Gastrocnemius medialis (tissue), 4 donors: Measurements from ENCODE around the gene CAB39. TPM values are rescaled to one million over a fixed set of nuclear protein-coding genes. Genes with fewer than 3 reads are reported as not detected.
A peak's percentile ranks its signal among the peaks of the same experiment; 100 is the strongest.

Source experiments
- ATAC-seq, 2 donors: fragments of 150-250 bp; one replicate each; pipeline ENCODE4 v1.9.1; 2016
- DNase-seq, 2 donors: peaks; one replicate each; pipeline ENCODE4 v3.0.0-alpha.2; 2019
- H3K27ac ChIP-seq, 4 donors: fragments of 200-600 bp; sonication (generic); 1 replicate in 1 of 4; 2 replicates in 3 of 4; pipeline ENCODE4 v1.5.1; 2016 to 2018; ENCODE audit warnings: mild to moderate bottlenecking in 2 of 4, moderate library complexity in 1 of 4
- H3K27me3 ChIP-seq, 3 donors: fragments of 200-600 bp; sonication (generic) in 2 of 3; 1 replicate in 1 of 3; 2 replicates in 2 of 3; pipeline versions ENCODE4 v1.5.1 to v1.6.0; 2016 to 2019; ENCODE audit warnings: mild to moderate bottlenecking in 1 of 3, moderate library complexity in 1 of 3
- H3K36me3 ChIP-seq, 2 donors: fragments of 200-600 bp; sonication (generic) in 1 of 2; one replicate each; pipeline ENCODE4 v1.5.1; 2017 to 2018
- H3K4me1 ChIP-seq, 2 donors: fragments of 200-600 bp; sonication (generic) in 1 of 2; one replicate each; pipeline ENCODE4 v1.5.1; 2016 to 2017; ENCODE audit warnings: mild to moderate bottlenecking in 2 of 2
- H3K4me3 ChIP-seq, 4 donors: fragments of 200-600 bp; sonication (generic) in 3 of 4; 1 replicate in 1 of 4; 2 replicates in 3 of 4; pipeline ENCODE4 v1.5.1; 2016 to 2019; ENCODE audit warnings: mild to moderate bottlenecking in 2 of 4
- H3K9me3 ChIP-seq, 3 donors: fragments of 200-600 bp; sonication (generic) in 2 of 3; 1 replicate in 1 of 3; 2 replicates in 2 of 3; pipeline ENCODE4 v1.5.1; 2016 to 2019
- POLR2A ChIP-seq, 2 donors: fragments of 450-650 bp; IDR thresholded peaks; one replicate each; pipeline ENCODE4 v1.6.1; 2017; ENCODE audit warnings: antibody characterized with exemption in 2 of 2, mild to moderate bottlenecking in 2 of 2, moderate library complexity in 2 of 2
- in situ Hi-C, 4 donors: fragments of 200-750 bp; cut with MboI; loops; one replicate each; pipeline versions ENCODE4 v1.15.0 to v1.8.0; 2017; ENCODE audit warnings: low sequenced_read_pairs in 4 of 4
- intact Hi-C: fragments of 100-400 bp; cut with DNase I; formaldehyde crosslinking; loops from one replicate; pipeline ENCODE4 v1.15.1; 2023; ENCODE audit warnings: low total_unique reads
- total RNA-seq, 4 donors: library from RNA; depleted of rRNA; stranded (reverse); fragments of >200 nt; gene quantifications; one replicate each; pipeline versions ENCODE4 v1.1.0 to v1.2.3, GENCODE V29; 2016
- TF ChIP-seq, protein P1 (sequence below), 5 experiments: fragments of 450-650 bp in 3 of 5; fragments of 200-600 bp in 2 of 5; sonication (generic) in 2 of 5; IDR thresholded peaks in 4 of 5; conservative IDR thresholded peaks in 1 of 5; 1 replicate in 4 of 5; 2 replicates in 1 of 5; pipeline ENCODE4 v1.5.1; 2016 to 2019; ENCODE audit warnings: antibody characterized with exemption in 5 of 5, mild to moderate bottlenecking in 3 of 5, moderate library complexity in 3 of 5

Gene CAB39
- total RNA-seq, 4 donors from 2014 or later: 93.9 to 211 (median 133) TPM

GRCh38 chr2:230737791-230738226, 25.2 kb downstream of the CAB39 start:
- H3K4me3 ChIP-seq: no peak overlapping the region

GRCh38 chr2:230738391-230738811, 25.8 kb downstream of the CAB39 start:
- Histone ChIP-seq H3K9me3 (no peaks in the 10 kb centered on the region), H3K27me3 (no peaks in the 10 kb centered on the region), H3K36me3 (peaks cover 0 to 5% of the 10 kb centered on the region in 2 donors), H3K4me1 (peaks cover 50 to 54% of the 10 kb centered on the region in 2 donors), H3K27ac (peak overlapping the region; percentile 10 to 61 (median 36)), H3K4me3 (no peak overlapping the region)
- ATAC-seq (no peak), DNase-seq (no peak)
- TF ChIP-seq, protein P1, sequence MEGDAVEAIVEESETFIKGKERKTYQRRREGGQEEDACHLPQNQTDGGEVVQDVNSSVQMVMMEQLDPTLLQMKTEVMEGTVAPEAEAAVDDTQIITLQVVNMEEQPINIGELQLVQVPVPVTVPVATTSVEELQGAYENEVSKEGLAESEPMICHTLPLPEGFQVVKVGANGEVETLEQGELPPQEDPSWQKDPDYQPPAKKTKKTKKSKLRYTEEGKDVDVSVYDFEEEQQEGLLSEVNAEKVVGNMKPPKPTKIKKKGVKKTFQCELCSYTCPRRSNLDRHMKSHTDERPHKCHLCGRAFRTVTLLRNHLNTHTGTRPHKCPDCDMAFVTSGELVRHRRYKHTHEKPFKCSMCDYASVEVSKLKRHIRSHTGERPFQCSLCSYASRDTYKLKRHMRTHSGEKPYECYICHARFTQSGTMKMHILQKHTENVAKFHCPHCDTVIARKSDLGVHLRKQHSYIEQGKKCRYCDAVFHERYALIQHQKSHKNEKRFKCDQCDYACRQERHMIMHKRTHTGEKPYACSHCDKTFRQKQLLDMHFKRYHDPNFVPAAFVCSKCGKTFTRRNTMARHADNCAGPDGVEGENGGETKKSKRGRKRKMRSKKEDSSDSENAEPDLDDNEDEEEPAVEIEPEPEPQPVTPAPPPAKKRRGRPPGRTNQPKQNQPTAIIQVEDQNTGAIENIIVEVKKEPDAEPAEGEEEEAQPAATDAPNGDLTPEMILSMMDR (IDR thresholded peaks at IDR 0.05 in 4 of 5, conservative IDR thresholded peaks at IDR 0.05 in 1 of 5): no peak
- no peak for TF ChIP-seq POLR2A (IDR thresholded peaks at IDR 0.05)
- intact Hi-C loops: no loop called here
- in situ Hi-C loops: no loop called here

More at GRCh38 chr2:230737791-230738226, 25.2 kb downstream of the CAB39 start:
- Histone ChIP-seq H3K36me3 (peaks cover 0 to 5% of the 10 kb centered on the region in 2 donors), H3K27ac (peak overlapping the region; percentile 10 to 61 (median 36)), H3K4me1 (peaks cover 56 to 60% of the 10 kb centered on the region in 2 donors), H3K27me3 (no peaks in the 10 kb centered on the region), H3K9me3 (no peaks in the 10 kb centered on the region)
- ATAC-seq (no peak), DNase-seq (no peak)
- in situ Hi-C loops: no loop called here
- intact Hi-C loops: no loop called here
- TF ChIP-seq, protein P1 (IDR thresholded peaks at IDR 0.05 in 4 of 5, conservative IDR thresholded peaks at IDR 0.05 in 1 of 5): no peak
- TF ChIP-seq POLR2A (IDR thresholded peaks at IDR 0.05): no peak

DNA sequence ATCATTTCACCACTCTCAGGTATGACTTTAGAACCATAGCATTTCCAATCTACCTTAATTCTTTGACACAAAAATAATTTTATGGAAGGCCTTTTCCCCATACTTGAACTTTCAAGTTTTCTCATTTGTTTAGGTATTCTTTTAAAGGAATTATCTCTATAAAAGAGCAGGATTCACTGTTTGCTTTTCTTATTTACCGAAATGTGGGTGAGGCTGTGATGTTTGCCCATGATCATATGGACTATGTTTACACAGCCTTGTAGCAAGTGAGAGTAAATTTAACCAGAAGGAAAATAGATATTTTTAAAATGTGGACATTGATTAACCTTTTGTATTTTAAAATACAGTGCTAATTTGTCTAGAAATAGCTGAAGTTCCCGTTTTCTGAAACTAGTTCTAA, 26.3 kb downstream of the CAB39 start:
- H3K36me3 ChIP-seq: peaks cover 0 to 5% of the 10 kb centered on the region in 2 donors
- ATAC-seq (no peak), DNase-seq (no peak)
- in situ Hi-C loops (no loop called here), intact Hi-C loops (no loop called here)
- peak overlapping the region in 3 of 4 donors; percentile 29 to 61 (median 29) for H3K27ac ChIP-seq
- H3K4me3 ChIP-seq: no peak overlapping the region
- H3K9me3 ChIP-seq: no peaks in the 10 kb centered on the region
- TF ChIP-seq, protein P1 (IDR thresholded peaks at IDR 0.05 in 4 of 5, conservative IDR thresholded peaks at IDR 0.05 in 1 of 5): no peak
- TF ChIP-seq POLR2A (IDR thresholded peaks at IDR 0.05): no peak
- H3K27me3 ChIP-seq: no peaks in the 10 kb centered on the region
- peaks cover 45 to 51% of the 10 kb centered on the region in 2 donors for H3K4me1 ChIP-seq

DNA sequence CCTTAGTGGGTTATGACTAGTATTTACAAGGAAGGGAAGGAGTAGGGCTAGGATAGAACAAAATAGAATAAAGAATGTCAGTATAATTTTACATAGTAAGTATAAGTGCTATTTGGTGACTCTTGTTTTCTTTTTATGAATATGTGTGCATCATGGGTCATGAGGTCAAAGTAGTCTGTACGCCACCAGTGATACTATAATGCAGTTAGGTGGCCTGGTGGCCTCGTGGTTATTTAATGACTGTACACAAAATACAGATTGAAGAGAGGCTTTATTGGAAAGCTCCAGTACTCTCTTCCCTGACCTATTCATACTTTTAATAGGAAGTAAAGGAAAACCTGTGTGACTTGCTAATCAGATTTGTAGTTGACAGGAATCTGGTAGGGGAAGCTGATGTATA, 27.3 kb downstream of the CAB39 start:
- in situ Hi-C loops: no loop called here
- H3K27ac ChIP-seq: no peak overlapping the region
- H3K4me3 ChIP-seq: no peak overlapping the region
- H3K9me3 ChIP-seq: no peaks in the 10 kb centered on the region
- DNase-seq (no peak), ATAC-seq (no peak)
- peaks cover 41 to 42% of the 10 kb centered on the region in 2 donors for H3K4me1 ChIP-seq
- H3K36me3 ChIP-seq: peaks cover 0 to 5% of the 10 kb centered on the region in 2 donors
- intact Hi-C loops: no loop called here
- no peaks in the 10 kb centered on the region for H3K27me3 ChIP-seq
- no peak for TF ChIP-seq POLR2A (IDR thresholded peaks at IDR 0.05)
- TF ChIP-seq, protein P1 (IDR thresholded peaks at IDR 0.05 in 4 of 5, conservative IDR thresholded peaks at IDR 0.05 in 1 of 5): no peak

DNA sequence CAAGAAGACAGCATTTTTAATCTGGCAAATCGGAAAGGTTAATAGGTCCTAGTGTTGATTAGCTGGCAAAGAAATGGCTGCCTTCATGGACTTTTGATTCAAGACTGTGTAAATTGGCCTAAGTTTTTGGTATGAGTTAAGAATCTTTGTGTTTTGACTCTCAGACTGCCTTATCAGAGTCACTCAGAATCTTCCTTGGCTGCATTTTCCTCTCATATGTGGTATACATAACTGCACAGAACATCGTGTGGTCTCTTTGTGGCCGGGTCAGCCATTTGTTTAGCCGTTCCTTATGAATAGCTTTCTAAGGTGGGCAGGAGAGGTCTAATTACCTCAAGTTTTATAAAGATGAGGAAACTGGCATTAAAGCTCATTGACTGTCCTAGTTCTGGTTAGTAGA, 30.1 kb downstream of the CAB39 start:
- Histone ChIP-seq H3K9me3 (no peaks in the 10 kb centered on the region), H3K4me1 (peaks cover 23 to 25% of the 10 kb centered on the region in 2 donors), H3K27me3 (no peaks in the 10 kb centered on the region), H3K36me3 (peaks cover 0 to 5% of the 10 kb centered on the region in 2 donors), H3K4me3 (no peak overlapping the region), H3K27ac (no peak overlapping the region)
- intact Hi-C loops: no loop called here
- in situ Hi-C loops: no loop called here
- no peak for ATAC-seq
- no peak for DNase-seq
- TF ChIP-seq, protein P1 (IDR thresholded peaks at IDR 0.05 in 4 of 5, conservative IDR thresholded peaks at IDR 0.05 in 1 of 5): no peak
- TF ChIP-seq POLR2A (IDR thresholded peaks at IDR 0.05): no peak
